ENCODE measurements around the gene DAPK3.
"Not testable (repeated sequence)": the region's sequence is repeated elsewhere in the genome, so short reads cannot be mapped to it uniquely, and the experiment has no call there.

DAPK3 gene

DNA sequence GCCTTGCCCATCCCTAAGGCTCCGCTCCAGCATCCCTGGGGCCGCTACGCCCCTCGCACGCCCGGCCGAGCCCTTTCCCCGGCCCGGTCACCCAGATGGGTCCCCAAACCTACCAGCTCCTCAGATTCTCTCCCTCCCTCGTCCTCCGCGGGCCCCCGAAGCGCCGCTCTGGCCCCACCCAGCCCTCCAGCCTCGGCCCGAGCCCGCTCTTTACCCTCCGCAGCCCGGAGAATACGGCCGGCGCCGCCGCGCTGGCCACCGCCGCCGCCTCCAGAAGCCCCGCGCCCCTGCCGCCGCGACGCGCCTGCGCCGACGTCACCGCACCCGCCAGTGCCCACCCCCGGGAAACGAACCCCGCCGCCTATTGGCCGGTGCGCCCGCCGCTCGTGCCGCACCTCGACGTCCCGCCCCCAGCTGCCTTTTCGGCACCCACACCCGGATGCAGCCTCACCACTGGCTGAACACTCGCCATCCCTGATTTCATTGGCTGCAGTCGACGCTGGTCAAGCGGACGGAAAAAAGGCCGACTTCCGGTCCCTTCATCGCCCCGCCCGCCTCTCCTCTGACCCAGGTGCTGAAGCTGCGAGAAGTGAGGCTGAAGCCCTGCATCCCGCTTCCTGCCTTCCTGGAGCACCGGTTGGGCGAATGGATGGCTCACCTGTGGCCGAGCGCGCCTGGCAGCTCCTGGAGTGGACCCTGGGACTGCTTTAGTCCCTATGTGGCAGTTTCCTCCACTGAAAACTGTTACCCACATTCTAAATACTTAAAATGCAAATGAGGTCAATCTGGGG lies at the start of gene DAPK3:
Gene DAPK3 (minus strand): TSS at position 292 of the 791 bp plus-strand sequence. CDS start 1,364 bp downstream, outside the sequence.
- peak; percentile 98 for DNase-seq

- DNase-seq, result no peak
These were observed 48.7 kb upstream of the DAPK3 start for GRCh38 chr19:4019578-4019977.

DNA sequence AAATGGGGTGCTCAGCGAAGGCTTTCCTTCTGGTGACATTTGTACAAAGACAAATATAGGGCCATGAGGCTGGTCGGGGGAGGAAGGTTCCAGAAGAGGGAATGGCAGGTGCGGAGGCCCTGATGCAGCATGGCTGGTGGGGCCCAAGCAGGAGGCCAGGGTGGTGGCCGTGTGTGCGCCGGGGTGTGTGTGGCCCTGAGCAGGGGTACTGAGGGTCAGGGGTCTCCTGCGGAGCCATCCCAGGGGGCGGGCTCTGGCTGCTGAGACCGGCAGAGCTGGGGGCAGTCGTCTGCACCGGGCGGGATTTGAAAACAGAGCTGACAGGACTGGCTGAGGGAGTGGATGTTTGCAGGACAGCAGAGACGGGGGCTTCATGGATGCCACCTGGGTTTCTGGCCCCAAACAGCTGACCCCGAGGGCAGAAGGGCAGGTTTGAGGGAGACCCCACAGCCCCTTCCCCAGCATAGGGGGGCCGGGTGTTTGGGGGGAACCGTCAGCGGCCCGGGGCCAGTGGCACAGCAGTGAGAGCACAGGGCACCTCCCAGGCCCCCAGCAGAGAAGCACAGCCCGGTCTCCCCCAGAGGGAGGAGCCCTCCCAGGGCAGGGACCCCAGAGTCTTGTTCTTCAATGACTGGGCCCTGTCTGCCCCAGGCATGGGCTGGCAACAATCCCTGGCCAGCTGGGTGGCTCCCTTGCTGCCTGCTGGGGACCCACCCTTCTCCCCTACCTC lies 48.0 kb upstream of the DAPK3 start:
- DNase-seq, result no peak

- DNase-seq, result no peak
These were observed 47.3 kb upstream of the DAPK3 start for GRCh38 chr19:4018140-4018613.

- DNase-seq, result no peak
These were observed 46.2 kb upstream of the DAPK3 start for GRCh38 chr19:4016903-4017638.

- DNase-seq, result no peak
These were observed 45.6 kb upstream of the DAPK3 start for GRCh38 chr19:4016486-4016885.

DNA sequence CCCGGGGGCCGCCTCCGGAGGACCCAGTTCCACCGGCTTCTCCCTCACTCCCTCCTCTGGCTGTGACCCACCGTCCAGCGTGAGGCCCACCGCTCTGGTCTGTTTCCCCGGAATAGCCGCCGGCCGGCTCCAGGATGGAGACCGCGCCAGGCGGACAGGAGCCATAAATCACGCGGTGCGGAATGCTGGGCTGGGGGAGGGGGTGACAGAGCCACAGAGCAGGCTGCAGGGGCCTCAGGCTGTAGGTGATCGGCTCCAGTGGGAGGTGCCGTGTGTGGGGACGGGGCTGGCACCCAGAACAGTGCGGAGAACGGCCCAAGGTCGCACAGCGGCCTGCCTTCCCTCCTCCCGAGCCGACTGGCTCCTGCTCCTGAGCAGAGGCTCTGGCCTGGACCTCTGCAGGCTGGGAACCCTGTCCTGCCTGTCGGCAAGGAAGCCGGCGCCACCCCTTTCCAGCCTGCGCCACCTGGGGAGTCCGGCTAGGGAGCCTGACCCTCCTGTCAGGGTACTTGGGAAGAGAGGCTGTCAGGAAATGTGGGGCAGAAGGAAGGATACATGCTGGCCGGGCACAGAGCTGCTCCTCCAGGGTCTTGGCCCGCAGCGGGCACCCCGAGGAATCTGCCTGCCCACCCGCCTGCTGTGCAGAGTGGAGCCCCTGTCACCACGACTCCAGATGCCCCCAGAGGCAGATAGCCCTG lies 45.0 kb upstream of the DAPK3 start:
- no peak for DNase-seq

GRCh38 chr19:4014541-4015491 lies 43.9 kb upstream of the DAPK3 start:
- no peak for DNase-seq

DNA sequence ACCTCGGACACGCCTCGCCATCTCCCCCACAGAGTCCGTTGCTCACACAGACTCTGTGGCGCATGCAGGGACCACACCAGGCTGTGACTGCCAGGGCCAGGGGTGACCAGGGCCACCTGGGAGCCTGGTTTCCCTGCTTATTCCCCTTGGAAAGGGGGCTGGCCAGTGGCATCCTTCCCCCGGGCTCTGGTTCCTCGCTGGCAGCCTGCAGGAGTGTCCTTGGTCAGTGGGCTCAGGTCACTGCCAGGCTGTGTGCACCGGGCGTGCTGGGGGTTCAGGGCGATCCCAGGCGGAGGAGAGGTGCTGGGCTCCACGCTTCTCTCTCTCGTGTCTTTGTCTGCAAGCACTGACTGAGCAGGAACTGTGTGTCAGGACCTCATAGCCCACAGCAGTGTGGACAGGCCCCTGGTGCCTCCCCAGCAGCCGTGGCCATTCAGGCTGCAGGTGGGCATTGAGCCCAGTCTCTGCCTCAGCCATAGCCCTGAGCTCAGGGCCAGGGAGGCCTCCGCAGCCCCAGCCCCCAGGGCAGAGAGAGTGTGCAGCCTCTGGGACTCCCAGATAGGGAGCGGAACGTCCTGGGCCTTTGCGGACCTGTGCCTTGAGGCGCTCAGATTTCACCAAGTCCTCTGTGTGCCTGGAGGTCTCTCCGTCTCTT lies 43.1 kb upstream of the DAPK3 start:
- no peak for DNase-seq

DNA sequence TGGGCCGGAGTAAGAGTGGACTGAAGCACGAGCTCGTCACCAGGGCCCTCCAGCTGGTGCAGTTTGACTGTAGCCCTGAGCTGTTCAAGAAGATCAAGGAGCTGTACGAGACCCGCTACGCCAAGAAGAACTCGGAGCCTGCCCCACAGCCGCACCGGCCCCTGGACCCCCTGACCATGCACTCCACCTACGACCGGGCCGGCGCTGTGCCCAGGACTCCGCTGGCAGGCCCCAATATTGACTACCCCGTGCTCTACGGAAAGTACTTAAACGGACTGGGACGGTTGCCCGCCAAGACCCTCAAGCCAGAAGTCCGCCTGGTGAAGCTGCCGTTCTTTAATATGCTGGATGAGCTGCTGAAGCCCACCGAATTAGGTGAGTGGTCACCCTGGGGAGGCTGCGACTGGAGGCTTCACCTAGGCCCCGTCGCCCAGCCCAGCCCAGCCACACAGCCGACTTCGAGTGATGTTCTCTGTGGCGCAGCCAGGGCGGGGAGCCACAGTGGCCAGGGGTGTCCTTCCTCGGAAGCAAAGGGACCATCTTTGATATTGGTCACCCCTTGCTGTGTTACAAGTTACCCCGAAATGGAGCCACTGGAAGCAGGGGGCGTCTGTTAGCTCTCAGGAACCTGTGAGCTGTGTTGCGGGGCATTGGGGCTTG lies 42.2 kb upstream of the DAPK3 start:
- no peak for DNase-seq

GRCh38 chr19:4012092-4012974 lies 41.4 kb upstream of the DAPK3 start:
- peak; percentile 61 for DNase-seq

DNA sequence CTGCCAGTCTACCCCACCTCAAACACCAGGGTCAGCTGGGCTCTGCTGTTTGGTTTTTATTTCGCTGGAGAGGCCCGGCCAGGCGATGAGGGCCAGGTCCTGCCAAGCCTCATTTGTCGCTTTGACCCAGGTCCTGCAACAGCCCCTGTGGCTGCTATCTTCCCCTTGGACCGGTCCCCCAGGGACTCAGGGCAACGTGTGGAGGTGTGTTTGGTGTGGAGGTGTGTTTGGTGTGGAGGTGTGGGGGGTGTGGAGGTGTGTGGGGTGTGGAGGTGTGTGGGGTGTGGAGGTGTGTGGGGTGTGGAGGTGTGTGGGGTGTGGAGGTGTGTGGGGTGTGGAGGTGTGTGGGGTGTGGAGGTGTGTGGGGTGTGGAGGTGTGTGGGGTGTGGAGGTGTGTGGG lies 40.5 kb upstream of the DAPK3 start:
- DNase-seq, result not testable (repeated sequence)

GRCh38 chr19:4010808-4011110 lies 39.9 kb upstream of the DAPK3 start:
- no peak for DNase-seq

GRCh38 chr19:4009990-4010807 lies 39.3 kb upstream of the DAPK3 start:
- DNase-seq, result no peak

GRCh38 chr19:4007836-4008539 lies 37.1 kb upstream of the DAPK3 start:
- DNase-seq, result no peak

DNA sequence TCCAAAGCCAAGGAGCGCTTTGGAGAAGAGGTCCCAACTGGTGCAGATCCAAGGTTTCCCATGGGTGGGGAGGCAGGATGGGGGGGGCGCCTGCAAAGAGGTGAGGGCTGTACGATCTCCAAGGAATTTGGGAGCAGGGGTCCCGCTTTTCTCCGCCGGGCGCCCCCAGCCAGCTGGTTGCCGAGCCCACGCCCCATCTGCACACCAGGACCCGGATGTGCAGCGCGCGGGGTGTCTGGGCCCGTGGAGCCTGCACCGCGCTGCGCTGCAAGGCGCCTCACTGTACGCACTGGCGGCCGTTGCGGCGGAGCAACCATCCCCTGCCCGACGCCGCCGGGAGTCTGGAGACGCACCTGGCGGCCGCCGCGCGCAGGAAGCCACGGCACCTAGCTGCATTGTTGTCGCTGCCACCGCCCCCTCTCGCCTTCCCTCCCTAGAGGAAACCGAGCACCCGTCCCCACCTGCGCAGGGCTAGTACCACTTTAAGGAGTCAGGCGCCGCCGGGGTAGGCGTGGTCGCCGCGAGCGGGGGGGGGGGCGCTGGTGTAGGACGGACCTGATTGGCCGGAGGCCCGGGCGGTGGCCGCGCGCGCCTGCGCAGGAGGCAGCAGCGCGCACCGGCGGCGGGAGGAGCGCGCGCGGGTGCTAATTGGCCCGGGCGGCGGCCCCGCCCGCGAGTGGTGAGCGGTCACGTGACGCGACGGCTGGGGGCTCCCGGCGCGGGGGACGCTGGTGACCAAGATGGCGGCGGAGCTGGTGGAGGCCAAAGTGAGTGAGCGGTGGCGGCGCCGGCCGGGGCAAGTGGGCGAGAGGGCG lies 36.3 kb upstream of the DAPK3 start, which contains the start of gene PIAS4:
Gene PIAS4 (plus strand): TSS at position 716 of the 815 bp plus-strand sequence. CDS start 25 bp downstream, at position 741.
- DNase-seq, result peak; percentile 98

DNA sequence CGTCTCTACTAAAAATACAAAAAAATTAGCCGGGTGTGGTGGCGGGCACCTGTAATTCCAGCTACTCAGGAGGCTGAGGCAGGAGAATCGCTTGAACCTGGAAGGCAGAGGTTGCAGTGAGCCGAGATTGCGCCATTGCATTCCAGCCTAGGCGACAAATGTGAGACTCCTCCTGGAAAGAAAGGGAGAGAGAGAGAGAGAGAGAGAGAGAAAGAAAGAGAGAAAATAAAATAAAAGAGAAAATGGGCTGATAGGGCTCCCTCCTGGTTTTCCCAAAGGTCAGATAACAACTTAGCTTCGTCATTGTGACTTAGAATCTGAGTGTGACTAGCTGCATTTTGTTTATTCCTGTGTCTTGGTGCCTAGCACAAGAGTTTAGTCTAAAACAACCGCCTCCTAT lies 34.5 kb upstream of the DAPK3 start:
- DNase-seq, result not testable (repeated sequence)

Measured in COR-L47 (cell line).